Neural progenitor cell (in vitro differentiated cells): Measurements from ENCODE around the gene CDC42EP4.

Experiments
- CTCF ChIP-seq: fragments of 200-600 bp; sonication (generic); IDR thresholded peaks from 2 replicates; pipeline ENCODE4 v1.5.1; 2017; ENCODE audit warnings: antibody characterized with exemption, mild to moderate bottlenecking
- EZH2 ChIP-seq: fragments of 200-600 bp; sonication (generic); IDR thresholded peaks from 2 replicates; pipeline ENCODE4 v1.6.1; 2017; ENCODE audit warnings: antibody characterized with exemption, mild to moderate bottlenecking, moderate library complexity
- EZH2phosphoT487 ChIP-seq: fragments of 200-600 bp; sonication (generic); IDR thresholded peaks from 2 replicates; pipeline ENCODE4 v1.6.1; 2017; ENCODE audit warnings: antibody characterized with exemption

DNA sequence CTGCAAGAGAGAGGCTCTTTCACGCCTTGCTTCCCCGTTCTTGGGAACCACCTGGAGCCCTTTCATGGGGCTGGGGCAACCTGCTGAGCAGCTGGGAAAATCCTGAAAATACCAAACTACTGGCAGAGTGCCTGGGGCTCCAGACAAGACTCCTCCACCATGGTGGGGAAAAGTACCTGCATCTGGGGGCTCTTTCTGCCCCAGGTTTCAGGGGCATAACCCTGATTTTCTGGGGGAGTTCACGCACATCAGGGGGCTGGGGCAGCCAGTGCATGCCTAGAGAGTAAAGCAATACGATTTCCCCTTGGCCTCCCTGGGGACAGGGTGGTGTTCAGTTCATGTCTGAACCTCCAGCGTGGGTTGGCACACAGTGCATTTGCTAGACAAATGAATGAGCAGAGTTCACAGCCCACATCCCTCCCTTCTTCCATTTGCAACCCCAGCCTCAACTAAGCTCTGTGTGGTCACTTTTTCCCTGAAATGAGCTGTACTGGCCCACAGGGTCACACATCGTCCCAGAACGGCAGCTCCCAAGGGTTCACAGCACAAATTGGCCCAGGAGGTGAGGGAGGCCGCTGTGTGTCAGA, 5.2 kb upstream of the CDC42EP4 start:
- TF ChIP-seq EZH2 (no peak), CTCF (no peak), EZH2phosphoT487 (no peak)
